Measurements from ENCODE around the gene CPLX3. TPM values are rescaled to one million over a fixed set of nuclear protein-coding genes. Genes with fewer than 3 reads are reported as not detected.

Gene CPLX3
- total RNA-seq, 2 experiments from 2014 or later: 0.18 TPM; not detected in 1

DNA sequence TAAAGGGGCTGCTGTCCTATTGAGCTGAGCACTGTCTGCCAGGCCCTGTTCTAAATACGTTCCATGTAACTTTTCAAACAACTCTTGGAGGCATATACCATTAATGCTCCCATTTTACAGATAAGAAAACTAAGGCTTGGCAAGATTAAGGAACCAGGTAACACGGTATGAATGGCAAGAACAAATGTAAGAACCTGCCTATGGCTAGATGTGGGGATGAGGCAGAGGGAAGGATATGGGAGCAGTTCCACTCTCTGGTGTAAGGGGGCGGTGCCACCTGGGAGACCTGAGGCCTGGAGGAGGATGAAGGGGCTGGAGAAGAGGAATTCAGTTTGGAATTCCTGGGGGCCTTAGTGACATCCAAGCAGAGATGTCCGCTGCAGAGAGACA lies 17.6 kb upstream of the CPLX3 start:
- Mint-ChIP-seq H3K36me3 (ENCODE audit: low read depth) (peaks cover 11% of the 10 kb centered on the region), H3K27me3 (peaks cover 4% of the 10 kb centered on the region), H3K27ac (no peak overlapping the region), H3K4me1 (peaks cover 21% of the 10 kb centered on the region), H3K4me3 (no peak overlapping the region), H3K9me3 (no peaks in the 10 kb centered on the region)
- POLR2A ChIA-PET: interaction anchor here (0.8 to 35.1 kb wide), 5 partner anchors 9 to 84 kb away, joined by 3 to 1214 read pairs (median 6); partner anchors contain the start of gene CSK
- CTCF ChIA-PET: interaction anchor here (1.4 to 38.3 kb wide), 2 partner anchors 29 to 85 kb away, joined by 3 to 1235 read pairs; partner anchors contain the start of gene CSK
- no peak for DNase-seq

DNA sequence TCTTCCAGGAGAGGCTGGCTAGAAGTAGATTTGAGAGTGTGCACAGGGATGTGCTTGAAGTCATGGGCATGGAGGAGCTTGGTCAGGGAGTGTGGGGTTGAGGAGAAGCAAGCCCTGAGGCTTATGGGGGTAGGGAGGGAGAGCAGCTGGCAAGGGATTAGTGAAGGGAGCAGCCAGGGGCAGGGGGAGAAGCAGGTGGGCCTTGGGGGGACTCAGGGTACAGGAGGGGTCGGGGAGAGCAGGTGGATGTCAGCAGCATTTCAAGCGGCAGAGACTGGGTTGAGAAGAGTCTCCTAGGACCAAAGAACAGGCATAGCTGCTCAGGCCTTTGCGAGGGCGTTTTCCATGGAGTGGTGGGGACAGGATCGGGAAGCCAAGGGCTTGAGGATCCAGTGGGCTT lies 17.2 kb upstream of the CPLX3 start:
- no peak overlapping the region for H3K4me3 Mint-ChIP-seq
- H3K4me1 Mint-ChIP-seq: peaks cover 17% of the 10 kb centered on the region
- H3K27ac Mint-ChIP-seq: peak overlapping the region; percentile 40
- peaks cover 7% of the 10 kb centered on the region for H3K36me3 Mint-ChIP-seq (ENCODE audit: low read depth)
- ChIA-PET CTCF (interaction anchor here (1.4 to 38.3 kb wide), 2 partner anchors 29 to 84 kb away, joined by 3 to 1235 read pairs; partner anchors contain the start of gene CSK), POLR2A (interaction anchor here (1.5 to 35.1 kb wide), 3 partner anchors 9 to 28 kb away, joined by 6 to 1214 read pairs (median 16); partner anchors contain the start of gene CSK)
- peaks cover 4% of the 10 kb centered on the region for H3K27me3 Mint-ChIP-seq
- H3K9me3 Mint-ChIP-seq: no peaks in the 10 kb centered on the region
- DNase-seq: no peak

- H3K36me3 Mint-ChIP-seq (ENCODE audit: low read depth): peaks cover 2% of the 10 kb centered on the region
- no peak overlapping the region for H3K27ac Mint-ChIP-seq
- peaks cover 4% of the 10 kb centered on the region for H3K27me3 Mint-ChIP-seq
- H3K4me1 Mint-ChIP-seq: peaks cover 13% of the 10 kb centered on the region
- H3K9me3 Mint-ChIP-seq: no peaks in the 10 kb centered on the region
- no peak overlapping the region for H3K4me3 Mint-ChIP-seq
- ChIA-PET CTCF (interaction anchor here (1.4 to 38.3 kb wide), 3 partner anchors 26 to 84 kb away, joined by 3 to 1235 read pairs (median 4); partner anchors contain the start of gene CSK), POLR2A (interaction anchor here (35.1 kb wide), 1 partner anchor 29 kb away, joined by 1214 read pairs; the partner anchor contains the start of gene CSK)
- no peak for DNase-seq
These were observed 16.5 kb upstream of the CPLX3 start for GRCh38 chr15:74809956-74810355.

GRCh38 chr15:74812533-74812932 lies 13.9 kb upstream of the CPLX3 start, which contains the start of gene LMAN1L:
LMAN1L (plus strand) TSS chr15:74812835; CDS start chr15:74812855, 20 bp downstream.
- no peaks in the 10 kb centered on the region for H3K9me3 Mint-ChIP-seq
- peaks cover 12% of the 10 kb centered on the region for H3K4me1 Mint-ChIP-seq
- CTCF ChIA-PET: interaction anchor here (38.3 kb wide), 1 partner anchor 33 kb away, joined by 1235 read pairs; the partner anchor contains the start of gene CSK
- H3K4me3 Mint-ChIP-seq: no peak within 1 kb of the TSS
- no peaks in the 10 kb centered on the region for H3K36me3 Mint-ChIP-seq (ENCODE audit: low read depth)
- no peak for DNase-seq
- no peak within 1 kb of the TSS for H3K27ac Mint-ChIP-seq
- peaks cover 4% of the 10 kb centered on the region for H3K27me3 Mint-ChIP-seq
- POLR2A ChIA-PET: interaction anchor here (35.1 kb wide), 1 partner anchor 31 kb away, joined by 1214 read pairs; the partner anchor contains the start of gene CSK

GRCh38 chr15:74815121-74815934 lies 11.1 kb upstream of the CPLX3 start:
- Mint-ChIP-seq H3K27ac (no peak overlapping the region), H3K27me3 (peaks cover 2% of the 10 kb centered on the region), H3K4me3 (no peak overlapping the region), H3K36me3 (ENCODE audit: low read depth) (no peaks in the 10 kb centered on the region), H3K9me3 (no peaks in the 10 kb centered on the region), H3K4me1 (peaks cover 23% of the 10 kb centered on the region)
- POLR2A ChIA-PET: interaction anchor here (1.1 to 1.8 kb wide), 4 partner anchors 10 to 38 kb away, joined by 3 to 5 read pairs (median 3); no protein-coding TSS in a partner anchor
- CTCF ChIA-PET: interaction anchor here (0.9 kb wide), 1 partner anchor 16 kb away, joined by 3 read pairs; no protein-coding TSS in a partner anchor
- no peak for DNase-seq

DNA sequence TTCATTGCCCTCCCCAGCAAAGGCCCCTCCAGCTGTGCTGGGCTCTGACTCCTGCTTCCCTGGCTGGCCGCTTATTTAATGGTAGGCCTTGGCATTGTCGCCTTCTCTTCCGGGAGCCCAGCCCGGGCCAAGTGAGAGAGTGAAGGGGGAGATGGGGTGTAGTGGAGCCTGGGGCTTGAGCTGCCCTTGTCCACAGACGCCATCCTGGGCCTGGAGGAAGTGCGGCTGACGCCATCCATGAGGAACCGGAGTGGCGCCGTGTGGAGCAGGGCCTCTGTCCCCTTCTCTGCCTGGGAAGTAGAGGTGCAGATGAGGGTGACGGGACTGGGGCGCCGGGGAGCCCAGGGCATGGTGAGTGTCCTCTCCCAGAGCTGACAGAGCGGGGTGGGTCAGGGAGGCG lies 10.5 kb upstream of the CPLX3 start:
- Mint-ChIP-seq H3K4me3 (no peak overlapping the region), H3K27me3 (peaks cover 2% of the 10 kb centered on the region), H3K36me3 (ENCODE audit: low read depth) (no peaks in the 10 kb centered on the region), H3K4me1 (peaks cover 23% of the 10 kb centered on the region), H3K27ac (no peak overlapping the region), H3K9me3 (no peaks in the 10 kb centered on the region)
- ChIA-PET CTCF (interaction anchor here (0.9 kb wide), 1 partner anchor 16 kb away, joined by 3 read pairs; no protein-coding TSS in a partner anchor), POLR2A (interaction anchor here (1.4 to 1.8 kb wide), 3 partner anchors 11 to 38 kb away, joined by 3 to 5 read pairs (median 3); no protein-coding TSS in a partner anchor)
- no peak for DNase-seq

DNA sequence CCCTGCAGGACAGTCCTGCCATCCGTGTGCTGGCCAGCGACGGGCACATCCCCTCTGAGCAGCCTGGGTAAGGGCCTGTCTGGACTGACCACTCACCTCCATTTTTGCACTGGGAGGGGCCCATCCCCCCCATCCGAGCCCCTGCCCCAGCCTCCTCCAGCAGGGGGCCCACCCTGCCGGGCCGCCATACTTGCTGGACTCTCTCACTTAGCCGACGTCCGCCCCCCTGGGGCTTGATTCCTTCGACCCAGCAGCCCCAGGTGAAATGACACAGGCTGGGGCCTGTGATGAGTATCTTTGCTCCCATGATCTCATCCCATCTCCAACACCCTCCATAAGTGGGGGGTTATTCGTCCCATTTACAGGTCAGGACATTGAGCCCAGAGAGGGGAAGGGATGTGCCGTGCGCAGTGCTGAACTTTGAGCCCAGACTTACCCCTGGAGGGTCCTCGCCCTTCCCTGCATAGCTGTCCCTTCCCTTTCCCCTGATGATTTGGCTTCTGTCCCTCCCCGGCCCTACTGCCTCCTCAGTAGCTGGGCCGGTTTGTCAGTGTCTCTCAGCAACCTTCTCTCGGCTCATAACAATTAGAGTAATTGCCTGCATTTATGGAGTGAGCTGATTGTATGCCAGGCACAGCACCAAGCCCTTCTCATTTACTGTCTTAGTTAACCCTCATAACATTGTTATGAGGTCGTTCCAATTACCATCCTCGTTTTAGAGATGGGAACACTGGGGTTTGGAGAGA lies 9.6 kb upstream of the CPLX3 start:
- Mint-ChIP-seq H3K27ac (no peak overlapping the region), H3K4me1 (peaks cover 23% of the 10 kb centered on the region), H3K27me3 (no peaks in the 10 kb centered on the region), H3K9me3 (no peaks in the 10 kb centered on the region), H3K4me3 (no peak overlapping the region), H3K36me3 (ENCODE audit: low read depth) (no peaks in the 10 kb centered on the region)
- ChIA-PET POLR2A (interaction anchor here (1.8 to 2.4 kb wide), 2 partner anchors 12 to 28 kb away, joined by 5 to 6 read pairs; no protein-coding TSS in a partner anchor), CTCF (interaction anchor here (1.0 to 1.5 kb wide), 2 partner anchors 9 to 135 kb away, joined by 3 read pairs; no protein-coding TSS in a partner anchor)
- no peak for DNase-seq

- Mint-ChIP-seq H3K9me3 (no peaks in the 10 kb centered on the region), H3K36me3 (ENCODE audit: low read depth) (no peaks in the 10 kb centered on the region), H3K27me3 (no peaks in the 10 kb centered on the region), H3K4me1 (peaks cover 23% of the 10 kb centered on the region), H3K4me3 (no peak overlapping the region), H3K27ac (no peak overlapping the region)
- ChIA-PET POLR2A (interaction anchor here (2.4 to 4.0 kb wide), 3 partner anchors 9 to 29 kb away, joined by 6 to 16 read pairs (median 11); no protein-coding TSS in a partner anchor), CTCF (interaction anchor here (1.0 to 1.5 kb wide), 2 partner anchors 8 to 134 kb away, joined by 3 read pairs; no protein-coding TSS in a partner anchor)
- DNase-seq: no peak
These were observed 9.1 kb upstream of the CPLX3 start for GRCh38 chr15:74817370-74817737.

- ChIA-PET CTCF (interaction anchor here (0.9 to 1.6 kb wide), 3 partner anchors 16 to 81 kb away, joined by 4 to 5 read pairs (median 4); no protein-coding TSS in a partner anchor), POLR2A (interaction anchor here (0.9 to 4.0 kb wide), 3 partner anchors 12 to 74 kb away, joined by 4 to 16 read pairs (median 11); no protein-coding TSS in a partner anchor)
- Mint-ChIP-seq H3K4me1 (peaks cover 23% of the 10 kb centered on the region), H3K4me3 (no peak overlapping the region), H3K27me3 (peaks cover 7% of the 10 kb centered on the region), H3K9me3 (no peaks in the 10 kb centered on the region), H3K27ac (no peak overlapping the region), H3K36me3 (ENCODE audit: low read depth) (no peaks in the 10 kb centered on the region)
- DNase-seq: no peak
These were observed 6.4 kb upstream of the CPLX3 start for GRCh38 chr15:74820056-74820455.

DNA sequence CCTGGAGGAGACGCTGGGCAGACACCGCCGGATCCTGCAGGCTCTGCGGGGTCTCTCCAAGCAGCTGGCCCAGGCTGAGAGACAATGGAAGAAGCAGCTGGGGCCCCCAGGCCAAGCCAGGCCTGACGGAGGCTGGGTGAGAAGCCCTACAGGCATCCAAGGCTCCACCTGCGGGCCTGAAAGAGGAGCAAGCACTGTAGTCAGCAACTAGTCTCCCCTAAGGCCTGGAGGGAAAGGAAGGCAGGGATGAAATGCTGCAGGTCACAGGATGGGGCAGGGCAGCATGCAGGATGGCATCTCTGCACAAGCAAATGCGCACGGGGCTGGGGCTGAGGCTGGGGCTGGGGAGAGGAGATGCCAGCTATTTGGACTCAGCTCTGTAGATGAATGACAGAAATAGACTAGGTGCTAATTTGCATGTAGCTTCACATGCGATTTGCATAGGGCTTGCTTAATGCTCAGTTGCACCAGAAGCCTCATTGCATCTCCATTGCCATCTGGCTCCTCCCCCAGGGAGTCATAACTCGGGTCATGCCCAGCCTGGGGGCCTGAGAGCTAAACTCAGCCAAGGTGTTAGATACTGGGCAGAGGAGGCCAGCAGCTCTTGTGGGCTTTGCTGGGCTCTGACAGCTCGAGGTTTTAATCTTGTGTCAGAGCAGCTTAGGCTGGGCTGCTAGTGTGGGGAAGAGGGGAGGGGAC lies 5.2 kb upstream of the CPLX3 start:
- H3K4me1 Mint-ChIP-seq: peaks cover 19% of the 10 kb centered on the region
- H3K9me3 Mint-ChIP-seq: no peaks in the 10 kb centered on the region
- no peak overlapping the region for H3K27ac Mint-ChIP-seq
- no peak for DNase-seq
- ChIA-PET POLR2A (interaction anchor here (0.6 to 4.0 kb wide), 2 partner anchors 12 to 13 kb away, joined by 3 to 16 read pairs; no protein-coding TSS in a partner anchor), CTCF (interaction anchor here (1.0 to 1.7 kb wide), 4 partner anchors 14 to 129 kb away, joined by 3 to 5 read pairs (median 4); no protein-coding TSS in a partner anchor)
- H3K27me3 Mint-ChIP-seq: peaks cover 11% of the 10 kb centered on the region
- H3K36me3 Mint-ChIP-seq (ENCODE audit: low read depth): no peaks in the 10 kb centered on the region
- H3K4me3 Mint-ChIP-seq: no peak overlapping the region

- Mint-ChIP-seq H3K9me3 (no peaks in the 10 kb centered on the region), H3K27me3 (peaks cover 13% of the 10 kb centered on the region), H3K27ac (no peak overlapping the region), H3K36me3 (ENCODE audit: low read depth) (no peaks in the 10 kb centered on the region), H3K4me3 (no peak overlapping the region), H3K4me1 (peaks cover 19% of the 10 kb centered on the region)
- no peak for DNase-seq
- POLR2A ChIA-PET: interaction anchor here (1.3 kb wide), 1 partner anchor 13 kb away, joined by 3 read pairs; no protein-coding TSS in a partner anchor
- CTCF ChIA-PET: interaction anchor here (1.0 to 1.7 kb wide), 3 partner anchors 80 to 129 kb away, joined by 3 to 5 read pairs (median 3); no protein-coding TSS in a partner anchor
These were observed 4.7 kb upstream of the CPLX3 start for GRCh38 chr15:74821790-74822158.

All from activated CD4-positive, alpha-beta memory T cell treated with anti-CD3 and anti-CD28 coated beads, Interleukin-2, amount 10 ng/mL, durations not matched to agents 7 days and 5 days (primary cell).